ENCODE data around the gene HK2.
"Not testable (repeated sequence)": the region's sequence is repeated elsewhere in the genome, so short reads cannot be mapped to it uniquely, and the experiment has no call there.

Gene HK2

GRCh38 chr2:74834792-74835755 lies 1.1 kb downstream of the HK2 start:
- peak; percentile 20 to 78 (median 45) for DNase-seq

- peak in 1 of 5 experiments; percentile 59 for DNase-seq
Measured at GRCh38 chr2:74835831-74836674, 2.1 kb downstream of the HK2 start.

- DNase-seq = no peak
Measured at GRCh38 chr2:74836675-74837401, 2.9 kb downstream of the HK2 start.

GRCh38 chr2:74841641-74842040 lies 7.7 kb downstream of the HK2 start:
- no peak for DNase-seq

GRCh38 chr2:74843433-74843832 lies 9.5 kb downstream of the HK2 start:
- DNase-seq = no peak

- DNase-seq = peak in 1 of 5 experiments; percentile 83
Measured at GRCh38 chr2:74843899-74844298, 10.0 kb downstream of the HK2 start.

- no peak for DNase-seq
Measured at GRCh38 chr2:74844752-74845151, 10.8 kb downstream of the HK2 start.

GRCh38 chr2:74845217-74845751 lies 11.4 kb downstream of the HK2 start:
- peak in 1 of 5 experiments; percentile 34 for DNase-seq

- DNase-seq = no peak
Measured at GRCh38 chr2:74845991-74846390, 12.1 kb downstream of the HK2 start.

- no peak for DNase-seq
Measured at GRCh38 chr2:74846481-74846880, 12.6 kb downstream of the HK2 start.

- no peak for DNase-seq
Measured at GRCh38 chr2:74847070-74847858, 13.3 kb downstream of the HK2 start.

- DNase-seq = peak in 3 of 5 experiments; percentile 25 to 80 (median 61)
Measured at GRCh38 chr2:74849228-74849892, 15.4 kb downstream of the HK2 start.

- no peak for DNase-seq
Measured at GRCh38 chr2:74850496-74851190, 16.7 kb downstream of the HK2 start.

- DNase-seq = no peak
Measured at GRCh38 chr2:74851191-74851566, 17.3 kb downstream of the HK2 start.

GRCh38 chr2:74853360-74853759 lies 19.4 kb downstream of the HK2 start:
- DNase-seq = not testable (repeated sequence)

- no peak for DNase-seq
Measured at GRCh38 chr2:74854401-74854800, 20.5 kb downstream of the HK2 start.

- not testable (repeated sequence) for DNase-seq
Measured at GRCh38 chr2:74855114-74855707, 21.3 kb downstream of the HK2 start.

- no peak for DNase-seq
Measured at GRCh38 chr2:74856004-74856578, 22.2 kb downstream of the HK2 start.

- no peak for DNase-seq
Measured at GRCh38 chr2:74856599-74856998, 22.7 kb downstream of the HK2 start.

- no peak for DNase-seq
Measured at GRCh38 chr2:74857215-74857614, 23.3 kb downstream of the HK2 start.
